GM11168 (cell line): ENCODE data around the gene USP3.
"Not testable (repeated sequence)": the region's sequence is repeated elsewhere in the genome, so short reads cannot be mapped to it uniquely, and the experiment has no call there.

Source experiments
- in situ Hi-C: fragments of 300-500 bp; cut with MboI; formaldehyde crosslinking; loops from one replicate; pipeline ENCODE4 v1.12.0; 2022; ENCODE audit warnings: low sequenced_read_pairs; ENCODE audit not compliant: unreplicated experiment

Gene USP3

GRCh38 chr15:63532307-63532744, 27.9 kb downstream of the USP3 start:
- in situ Hi-C loops = no loop called here

GRCh38 chr15:63534888-63535287, 30.5 kb downstream of the USP3 start:
- in situ Hi-C loops = not testable (repeated sequence)

- in situ Hi-C loops = no loop called here
Measured at GRCh38 chr15:63535689-63536088, 31.3 kb downstream of the USP3 start.

- in situ Hi-C loops = no loop called here
Measured at GRCh38 chr15:63538876-63539275, 34.5 kb downstream of the USP3 start.

DNA sequence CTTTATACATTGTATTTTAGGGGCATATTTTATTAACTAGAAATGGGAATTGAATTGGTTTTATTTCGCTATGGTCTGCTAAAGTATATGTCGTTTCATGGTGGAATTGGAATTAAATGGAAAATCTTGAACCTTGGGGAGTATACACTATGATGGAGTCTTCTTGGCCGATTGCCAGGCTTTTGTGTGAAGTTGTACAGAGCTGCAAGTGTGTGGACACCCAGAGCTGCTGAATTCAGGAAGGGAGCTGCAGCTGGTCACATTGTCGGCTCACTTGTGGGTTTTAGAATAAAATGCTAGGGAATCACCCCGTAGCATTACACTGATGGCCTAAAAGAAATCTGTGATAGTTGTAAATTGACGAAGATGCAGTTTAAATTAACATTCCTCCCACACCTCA, 35.1 kb downstream of the USP3 start:
- in situ Hi-C loops = no loop called here

- in situ Hi-C loops = no loop called here
Measured at GRCh38 chr15:63539998-63540397, 35.6 kb downstream of the USP3 start.

DNA sequence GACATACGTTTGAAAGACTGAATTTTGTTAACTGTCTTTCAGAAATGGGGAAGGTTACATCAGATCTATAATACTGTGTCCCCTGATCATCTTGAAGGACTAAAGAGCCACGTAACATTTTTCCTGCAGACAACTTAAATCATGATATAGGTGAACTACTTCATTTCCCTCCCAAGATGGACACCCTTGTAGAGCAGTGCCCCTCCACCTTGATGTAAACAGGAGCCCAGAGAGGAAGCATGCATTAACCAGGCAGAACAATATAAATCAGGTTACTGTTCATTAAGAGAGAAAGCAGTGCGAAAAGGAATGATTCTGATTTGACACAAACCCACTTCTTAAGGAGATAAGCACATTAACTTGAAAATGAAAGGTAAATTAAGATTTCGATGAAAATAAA, 36.1 kb downstream of the USP3 start:
- in situ Hi-C loops = no loop called here

DNA sequence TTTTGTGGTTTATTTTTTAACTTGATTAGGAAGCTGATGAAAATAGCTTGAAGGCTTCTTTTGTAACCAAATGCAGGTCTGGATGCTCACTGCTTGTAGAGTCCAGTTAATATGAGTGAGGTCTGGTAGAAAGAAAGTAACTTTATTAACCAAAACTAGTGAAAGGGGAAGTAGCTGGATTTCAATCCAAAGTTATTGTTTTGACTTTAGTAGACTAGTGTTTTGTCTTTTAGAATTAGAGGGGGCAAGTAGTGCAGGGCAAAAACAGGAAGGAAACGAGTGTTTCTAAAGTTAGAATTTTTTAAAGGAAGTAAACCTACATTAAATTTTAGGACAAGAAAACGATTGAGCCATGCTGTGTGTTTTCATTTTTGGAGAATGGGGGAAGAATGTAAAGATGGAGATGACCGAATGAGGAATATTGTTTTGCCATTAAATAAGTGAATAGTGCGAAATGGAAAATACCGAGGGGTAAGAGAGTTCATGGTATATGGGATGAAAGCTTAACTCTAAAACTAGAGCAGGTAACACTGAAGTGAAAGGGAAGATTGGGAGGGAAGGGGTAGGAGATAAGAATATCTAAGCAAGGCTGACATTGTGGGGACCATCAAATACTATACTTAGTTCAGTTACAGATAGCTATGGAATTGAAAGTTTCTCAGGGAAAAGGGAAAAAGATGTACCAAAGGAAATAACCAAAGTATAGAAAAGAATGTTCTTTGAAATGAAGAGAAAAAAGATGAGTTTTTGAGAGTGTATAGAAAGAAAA, 40.0 kb downstream of the USP3 start:
- in situ Hi-C loops = no loop called here

DNA sequence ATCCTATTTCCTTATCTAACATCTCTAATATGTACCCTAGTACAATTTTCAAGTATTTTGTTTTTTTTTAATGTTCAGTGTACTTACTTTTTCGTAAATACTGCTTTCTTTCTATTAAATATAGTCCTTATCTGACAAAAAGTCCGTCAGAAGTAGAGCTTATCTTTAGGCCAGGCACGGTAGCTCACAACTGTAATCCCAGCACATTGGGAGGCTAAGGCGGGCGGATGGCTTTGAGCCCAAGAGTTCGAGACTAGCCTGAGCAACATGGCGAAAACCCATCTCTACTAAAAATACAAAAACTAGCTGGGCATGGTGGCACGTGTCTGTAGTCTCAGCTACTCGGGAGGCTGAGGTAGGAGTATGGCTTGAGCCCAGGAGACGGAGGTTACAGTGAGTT, 41.1 kb downstream of the USP3 start:
- in situ Hi-C loops = no loop called here

GRCh38 chr15:63551400-63551799, 47.0 kb downstream of the USP3 start:
- in situ Hi-C loops = loop anchor here (5.0 kb wide), 1 partner anchor 39 kb away; no protein-coding TSS in a partner anchor

GRCh38 chr15:63553388-63553791, 49.0 kb downstream of the USP3 start:
- in situ Hi-C loops = loop anchor here (5.0 kb wide), 1 partner anchor 41 kb away; no protein-coding TSS in a partner anchor

DNA sequence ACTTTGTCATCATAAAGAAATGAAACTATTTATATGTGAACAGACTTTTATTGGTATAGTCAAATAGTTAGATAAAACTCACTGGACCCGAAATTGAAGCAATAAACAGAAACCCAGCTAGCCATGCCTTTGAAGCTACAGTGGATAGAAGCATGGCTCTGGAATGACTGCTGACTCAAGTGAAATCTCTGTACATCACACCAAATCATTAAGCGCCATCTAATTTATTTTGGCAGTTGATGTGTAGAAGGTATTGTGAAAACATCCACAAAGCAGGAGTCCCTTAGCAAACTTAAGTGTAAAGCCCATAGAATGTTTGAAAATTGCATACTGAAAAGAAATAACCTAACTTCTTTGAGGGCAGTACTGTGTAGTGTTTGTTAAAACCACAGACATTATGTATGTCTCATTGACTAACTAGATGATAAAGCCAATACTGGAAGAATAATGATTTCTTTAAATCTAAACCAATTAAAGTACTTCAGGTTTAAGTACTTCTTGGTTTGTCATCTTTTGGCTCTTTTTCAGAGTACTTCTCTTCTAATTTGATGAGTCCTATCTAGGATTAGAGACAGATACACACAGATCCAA, 50.0 kb downstream of the USP3 start:
- in situ Hi-C loops = loop anchor here (5.0 kb wide), 1 partner anchor 42 kb away; no protein-coding TSS in a partner anchor

DNA sequence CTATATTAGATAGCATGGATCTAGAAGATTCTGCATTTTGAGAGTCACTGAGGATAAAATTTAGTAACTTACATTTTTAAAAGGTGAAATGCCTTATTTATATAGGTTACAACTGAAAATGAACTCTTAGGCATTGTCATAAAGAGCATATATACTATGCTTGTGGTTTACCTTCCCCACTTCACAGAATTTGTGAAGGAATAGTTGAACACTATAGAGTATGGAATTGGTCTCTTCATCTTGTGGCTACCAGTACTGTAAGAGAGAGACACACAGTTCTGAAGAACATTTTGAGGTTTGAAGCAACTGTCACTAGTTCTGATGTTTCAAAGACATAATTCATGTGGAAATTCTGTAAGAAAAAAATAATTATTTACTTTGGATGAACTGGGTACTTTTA, 51.1 kb downstream of the USP3 start:
- in situ Hi-C loops = no loop called here

GRCh38 chr15:63556246-63556645, 51.9 kb downstream of the USP3 start:
- in situ Hi-C loops = no loop called here

DNA sequence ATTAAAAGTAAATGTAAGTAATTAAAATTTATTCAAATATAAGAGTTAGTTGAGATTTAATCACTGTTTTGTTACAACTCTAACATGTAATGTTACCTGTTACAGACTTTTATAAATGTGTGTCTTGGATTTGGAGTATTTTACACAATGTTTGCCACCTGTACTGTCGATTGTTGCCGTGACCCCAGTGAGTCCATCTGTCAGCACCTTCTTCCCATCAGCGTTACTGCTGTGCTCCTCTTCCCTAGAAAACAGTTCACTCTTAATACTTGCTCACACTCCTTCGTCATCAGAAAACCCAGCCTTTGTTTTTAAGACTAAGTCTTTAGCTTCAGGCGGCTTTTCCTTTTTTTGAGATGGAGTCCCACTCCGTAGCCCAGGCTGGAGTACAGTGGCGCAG, 52.3 kb downstream of the USP3 start:
- in situ Hi-C loops = no loop called here

DNA sequence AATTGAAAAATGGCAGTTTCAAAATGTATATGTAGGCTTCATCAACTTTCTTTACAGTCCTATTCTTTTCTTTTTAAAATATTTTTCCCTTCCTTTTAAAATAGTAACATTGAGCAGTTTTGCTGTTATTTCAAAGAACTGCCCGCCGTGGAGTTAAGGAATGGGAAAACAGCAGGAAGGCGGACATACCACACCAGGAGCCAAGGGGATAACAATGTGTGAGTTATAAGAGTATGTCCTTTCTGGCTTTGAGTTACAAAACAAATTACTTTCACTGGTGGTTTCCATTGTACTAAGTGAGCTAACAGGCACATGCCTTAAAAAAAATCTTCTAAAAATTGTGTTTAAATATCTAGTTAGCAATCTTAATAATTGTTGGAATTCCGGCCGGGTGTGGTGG, 55.4 kb downstream of the USP3 start:
- in situ Hi-C loops = loop anchor here (5.0 kb wide), 1 partner anchor 72 kb away; no protein-coding TSS in a partner anchor

GRCh38 chr15:63560741-63561448, 56.5 kb downstream of the USP3 start:
- in situ Hi-C loops = loop anchor here (5.0 kb wide), 1 partner anchor 74 kb away; no protein-coding TSS in a partner anchor

DNA sequence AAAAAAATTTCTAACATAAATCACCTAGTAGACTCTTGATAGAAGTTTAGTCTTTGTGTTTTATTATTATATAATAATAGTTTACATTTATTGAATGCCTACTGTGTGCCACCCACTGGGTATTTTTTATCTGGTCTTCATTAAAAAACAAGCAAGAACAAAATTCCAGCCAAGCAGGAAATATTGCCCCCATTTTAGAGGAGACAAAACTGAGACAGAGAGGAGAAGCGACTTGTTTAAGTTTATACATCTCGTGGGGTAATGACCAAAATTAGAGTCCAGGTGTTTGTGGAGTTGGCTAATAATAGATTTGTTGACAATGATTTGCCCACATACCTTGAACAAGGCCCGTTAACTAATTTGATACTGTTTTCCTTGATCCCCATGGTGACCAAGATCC, 59.7 kb downstream of the USP3 start:
- in situ Hi-C loops = loop anchor here (5.0 kb wide), 1 partner anchor 77 kb away; no protein-coding TSS in a partner anchor

DNA sequence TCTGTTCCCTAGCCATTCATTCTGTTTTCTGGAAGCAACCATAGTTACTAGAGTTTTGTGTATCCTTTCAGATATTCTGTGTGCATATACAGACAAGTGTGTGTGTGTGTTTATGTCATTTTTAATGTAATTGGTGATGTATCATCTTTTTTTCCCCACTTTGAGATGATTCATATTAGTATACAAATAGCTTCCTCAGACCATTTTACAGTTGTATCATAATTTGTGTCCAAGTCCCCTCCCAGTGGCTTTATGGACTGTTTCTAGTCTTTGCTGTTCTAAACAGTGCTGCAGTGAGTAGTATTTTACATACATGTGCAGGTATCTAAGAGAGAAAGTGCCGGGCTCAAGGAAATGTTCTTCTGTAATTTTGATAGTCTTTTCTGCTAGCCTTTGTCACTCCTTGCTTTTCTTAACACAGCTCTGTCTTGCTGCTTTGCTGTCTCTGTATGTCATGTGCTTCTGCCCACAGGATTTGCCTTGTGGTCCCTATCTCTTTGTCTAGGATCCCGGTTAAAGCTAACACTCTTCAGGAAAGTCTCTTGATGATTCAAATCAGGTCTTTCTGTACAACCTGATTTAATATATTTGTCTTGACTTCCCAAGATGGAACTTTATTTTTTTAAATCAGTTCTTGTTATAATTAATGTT, 61.3 kb downstream of the USP3 start:
- in situ Hi-C loops = no loop called here

DNA sequence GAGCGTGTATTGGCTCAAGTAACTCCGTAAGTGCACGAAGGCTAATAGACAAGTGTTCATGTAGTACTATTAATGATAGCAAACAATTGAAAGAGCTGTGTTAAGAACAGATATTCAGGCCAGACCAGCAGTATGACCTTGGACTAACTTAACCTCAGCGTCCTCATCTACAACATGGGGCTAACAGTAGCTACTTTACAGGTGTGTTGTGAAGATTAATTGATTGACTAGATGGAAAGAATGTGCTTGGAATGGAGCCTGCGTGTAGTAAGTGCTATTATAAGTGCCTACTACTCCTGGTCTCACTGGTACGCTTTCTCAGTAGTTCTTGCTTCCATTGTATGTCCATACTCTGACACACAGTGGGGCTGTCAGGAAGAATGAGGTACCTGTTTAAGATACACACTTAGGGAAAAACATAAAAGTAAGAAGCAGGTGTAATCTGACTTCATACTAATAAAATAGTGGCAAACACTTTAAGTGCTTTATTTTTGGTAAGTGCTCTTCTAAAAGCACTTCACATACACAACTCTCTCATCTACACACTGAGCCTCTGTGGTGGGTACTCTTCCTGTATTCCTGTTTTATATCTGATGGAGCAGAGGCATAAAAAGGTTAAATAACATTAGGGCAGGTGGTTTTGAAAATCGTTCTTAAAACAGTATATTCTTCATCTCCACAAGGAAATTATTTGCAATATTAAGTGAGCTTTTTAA, 68.5 kb downstream of the USP3 start:
- in situ Hi-C loops = no loop called here
